GM12878 (cell line): ENCODE data around the gene EPHA5.

Experiments used
- CHD1 ChIP-seq: IDR thresholded peaks from 2 replicates; pipeline ENCODE4 v1.6.1; 2012; ENCODE audit warnings: low read depth, low read length, improper control_type of control experiment
- CTCF ChIP-seq, 3 experiments: IDR thresholded peaks in 2 of 3; conservative IDR thresholded peaks in 1 of 3; 2 replicates each; pipeline ENCODE4 v1.5.1; 2011; ENCODE audit warnings: low read depth in 3 of 3, low read length in 3 of 3, mild to moderate bottlenecking in 3 of 3, control low read depth in 2 of 3, moderate library complexity in 2 of 3, inconsistent platforms in 1 of 3, mixed read lengths in 1 of 3; ENCODE audit not compliant: control insufficient read depth in 2 of 3, insufficient read depth in 1 of 3; ENCODE audit errors: extremely low read depth in 1 of 3
- EP300 ChIP-seq, 2 experiments: fragments of 150-350 bp in 1 of 2; IDR thresholded peaks; 2 replicates each; pipeline ENCODE4 v1.6.1; 2011 to 2012; ENCODE audit warnings: low read depth in 2 of 2, low read length in 2 of 2, borderline replicate concordance in 1 of 2, improper control_type of control experiment in 1 of 2, inconsistent platforms in 1 of 2; ENCODE audit not compliant: control insufficient read depth in 1 of 2
- EZH2 ChIP-seq: IDR thresholded peaks from 2 replicates; pipeline ENCODE4 v1.6.1; 2012; ENCODE audit warnings: low read depth, mild to moderate bottlenecking, control low read depth, inconsistent platforms, low read length, borderline replicate concordance; ENCODE audit not compliant: control insufficient read depth
- MTA3 ChIP-seq: IDR thresholded peaks from 2 replicates; pipeline ENCODE4 v1.6.1; 2012; ENCODE audit warnings: low read length, inconsistent platforms, borderline replicate concordance
- POLR2A ChIP-seq: IDR thresholded peaks from 2 replicates; pipeline ENCODE4 v1.6.1; 2011; ENCODE audit warnings: low read depth, mild to moderate bottlenecking, low read length
- POLR2AphosphoS5 ChIP-seq: IDR thresholded peaks from 2 replicates; pipeline ENCODE4 v1.6.1; 2011; ENCODE audit warnings: mild to moderate bottlenecking, low read length, inconsistent platforms
- SMC3 ChIP-seq: IDR thresholded peaks from 2 replicates; pipeline ENCODE4 v1.6.1; 2011; ENCODE audit warnings: low read length, improper control_type of control experiment, borderline replicate concordance
- SRF ChIP-seq, 2 experiments: IDR thresholded peaks; 2 replicates each; pipeline ENCODE4 v1.6.1; 2011; ENCODE audit warnings: low read depth in 2 of 2, low read length in 2 of 2, mild to moderate bottlenecking in 1 of 2, moderate library complexity in 1 of 2
- USF1 ChIP-seq: IDR thresholded peaks from 2 replicates; pipeline ENCODE4 v1.6.1; 2011; ENCODE audit warnings: borderline replicate concordance, low read depth, mild to moderate bottlenecking, moderate library complexity, mixed read lengths, low read length; ENCODE audit not compliant: insufficient read depth; ENCODE audit errors: extremely low read length

GRCh38 chr4:65550500-65550899 lies 119.8 kb downstream of the EPHA5 start:
- TF ChIP-seq SMC3 (no peak), USF1 (no peak), CTCF (IDR thresholded peaks at IDR 0.05 in 2 of 3, conservative IDR thresholded peaks at IDR 0.05 in 1 of 3; ENCODE audit: control insufficient read depth in 2 of 3, extremely low read depth in 1 of 3, insufficient read depth in 1 of 3, low read depth in 3 of 3, low read length in 3 of 3) (no peak), POLR2A (no peak), SRF (IDR thresholded peaks at IDR 0.05; ENCODE audit: low read depth in 2 of 2, low read length in 2 of 2) (no peak), MTA3 (no peak), CHD1 (no peak), EP300 (IDR thresholded peaks at IDR 0.05; ENCODE audit: borderline replicate concordance in 1 of 2, control insufficient read depth in 1 of 2, low read depth in 2 of 2, low read length in 2 of 2) (no peak), EZH2 (no peak), POLR2AphosphoS5 (no peak)
